IPS-18a (cell line): ENCODE data around the gene KCNH1.

ENCODE experiments used
- H3K27ac ChIP-seq: one replicate; pipeline ENCODE4 v1.5.1; 2013; ENCODE audit warnings: low read length
- H3K27me3 ChIP-seq: one replicate; pipeline ENCODE4 v1.6.1; 2013; ENCODE audit warnings: mild to moderate bottlenecking, low read length; ENCODE audit not compliant: control insufficient read depth, insufficient read depth
- H3K36me3 ChIP-seq: one replicate; pipeline ENCODE4 v1.6.1; 2013; ENCODE audit warnings: low read depth, low read length; ENCODE audit not compliant: control insufficient read depth
- H3K4me1 ChIP-seq: one replicate; pipeline ENCODE4 v1.6.1; 2013; ENCODE audit warnings: low read depth, low read length; ENCODE audit not compliant: control insufficient read depth
- H3K4me3 ChIP-seq: one replicate; pipeline ENCODE4 v1.5.1; 2013; ENCODE audit warnings: low read length
- H3K9ac ChIP-seq: one replicate; pipeline ENCODE4 v1.6.1; 2013; ENCODE audit warnings: mild to moderate bottlenecking, low read length, moderate library complexity
- H3K9me3 ChIP-seq: one replicate; pipeline ENCODE4 v1.6.1; 2013; ENCODE audit warnings: low read depth, low read length; ENCODE audit not compliant: control insufficient read depth

The KCNH1 gene

DNA sequence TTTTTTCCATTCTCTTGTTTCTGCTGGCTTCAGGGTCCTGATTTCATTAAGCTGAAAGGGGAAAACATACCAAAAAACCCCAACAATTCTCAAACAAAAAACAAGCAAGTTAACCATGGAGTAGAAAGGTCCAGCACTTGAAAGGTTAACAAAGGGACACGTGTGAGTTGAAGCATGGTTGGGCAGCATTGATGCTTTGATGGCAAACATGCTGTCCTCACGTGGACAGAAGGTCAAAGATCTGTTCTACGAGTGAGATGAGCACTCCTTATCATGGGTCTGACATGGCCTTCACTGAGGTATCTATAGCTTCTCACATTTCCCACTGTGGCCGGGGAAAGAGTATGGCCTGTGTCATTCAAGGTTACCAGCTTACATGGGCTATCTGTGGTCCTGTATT lies 410.3 kb downstream of the KCNH1 start:
- H3K9ac ChIP-seq = no peak overlapping the region
- H3K4me1 ChIP-seq = no peaks in the 10 kb centered on the region
- no peak overlapping the region for H3K27ac ChIP-seq
- H3K4me3 ChIP-seq = no peak overlapping the region
- no peaks in the 10 kb centered on the region for H3K27me3 ChIP-seq
- no peaks in the 10 kb centered on the region for H3K9me3 ChIP-seq
- H3K36me3 ChIP-seq = no peaks in the 10 kb centered on the region

DNA sequence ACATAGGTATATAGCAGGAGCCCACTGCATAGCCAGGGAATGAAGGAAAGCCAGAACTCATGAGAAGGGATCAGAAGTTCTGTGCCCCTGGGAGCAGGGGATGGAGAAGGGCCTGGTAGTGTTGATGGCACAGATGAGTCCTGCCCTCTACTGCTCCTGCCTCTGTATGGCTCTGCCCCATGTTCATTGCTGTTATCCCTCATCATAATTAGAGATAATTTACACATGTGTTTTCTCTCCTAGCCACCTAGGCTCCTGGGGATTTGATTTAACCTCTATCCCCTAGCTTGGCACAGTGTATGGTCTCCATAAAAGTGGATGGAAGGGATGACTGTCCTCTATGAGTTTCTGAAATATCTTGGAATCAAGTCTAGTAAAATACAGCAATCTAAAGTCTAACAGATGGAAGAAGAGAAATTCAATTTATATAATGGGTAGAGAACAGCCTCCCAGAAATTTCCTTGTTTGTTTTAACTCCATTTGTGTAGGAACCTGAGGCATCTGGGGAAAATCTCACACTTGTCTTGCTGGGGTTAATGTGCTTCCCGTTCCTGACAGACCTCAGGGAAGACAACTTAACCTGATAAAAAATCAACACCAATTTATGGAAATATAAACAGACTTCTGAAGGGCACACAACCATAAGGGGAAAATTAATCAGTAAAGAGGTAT lies 411.4 kb downstream of the KCNH1 start:
- H3K36me3 ChIP-seq = no peaks in the 10 kb centered on the region
- H3K9me3 ChIP-seq = no peaks in the 10 kb centered on the region
- no peak overlapping the region for H3K9ac ChIP-seq
- H3K4me1 ChIP-seq = no peaks in the 10 kb centered on the region
- no peak overlapping the region for H3K4me3 ChIP-seq
- H3K27me3 ChIP-seq = no peaks in the 10 kb centered on the region
- no peak overlapping the region for H3K27ac ChIP-seq

DNA sequence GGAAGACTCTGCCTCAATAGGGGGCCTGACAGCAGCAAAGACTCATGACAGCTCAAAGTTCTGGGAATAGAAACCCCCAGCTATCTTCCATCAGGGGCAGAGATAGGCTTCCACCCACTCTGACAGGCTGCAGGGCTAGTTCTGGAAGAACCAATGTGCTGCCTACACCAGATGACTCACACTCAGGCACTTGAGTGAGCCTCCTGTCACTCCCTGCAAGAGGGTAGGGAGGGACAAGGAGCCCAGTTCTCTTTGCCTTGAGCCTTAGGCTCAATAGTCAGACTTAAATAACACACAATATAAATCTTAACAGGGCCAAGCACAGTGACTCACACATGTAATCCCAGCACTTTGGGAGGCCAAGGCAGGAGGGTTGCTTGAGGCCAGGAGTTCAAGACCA lies 418.9 kb downstream of the KCNH1 start:
- H3K9me3 ChIP-seq = no peaks in the 10 kb centered on the region
- no peak overlapping the region for H3K9ac ChIP-seq
- H3K27ac ChIP-seq = no peak overlapping the region
- H3K4me3 ChIP-seq = no peak overlapping the region
- H3K36me3 ChIP-seq = no peaks in the 10 kb centered on the region
- H3K4me1 ChIP-seq = no peaks in the 10 kb centered on the region
- no peaks in the 10 kb centered on the region for H3K27me3 ChIP-seq

DNA sequence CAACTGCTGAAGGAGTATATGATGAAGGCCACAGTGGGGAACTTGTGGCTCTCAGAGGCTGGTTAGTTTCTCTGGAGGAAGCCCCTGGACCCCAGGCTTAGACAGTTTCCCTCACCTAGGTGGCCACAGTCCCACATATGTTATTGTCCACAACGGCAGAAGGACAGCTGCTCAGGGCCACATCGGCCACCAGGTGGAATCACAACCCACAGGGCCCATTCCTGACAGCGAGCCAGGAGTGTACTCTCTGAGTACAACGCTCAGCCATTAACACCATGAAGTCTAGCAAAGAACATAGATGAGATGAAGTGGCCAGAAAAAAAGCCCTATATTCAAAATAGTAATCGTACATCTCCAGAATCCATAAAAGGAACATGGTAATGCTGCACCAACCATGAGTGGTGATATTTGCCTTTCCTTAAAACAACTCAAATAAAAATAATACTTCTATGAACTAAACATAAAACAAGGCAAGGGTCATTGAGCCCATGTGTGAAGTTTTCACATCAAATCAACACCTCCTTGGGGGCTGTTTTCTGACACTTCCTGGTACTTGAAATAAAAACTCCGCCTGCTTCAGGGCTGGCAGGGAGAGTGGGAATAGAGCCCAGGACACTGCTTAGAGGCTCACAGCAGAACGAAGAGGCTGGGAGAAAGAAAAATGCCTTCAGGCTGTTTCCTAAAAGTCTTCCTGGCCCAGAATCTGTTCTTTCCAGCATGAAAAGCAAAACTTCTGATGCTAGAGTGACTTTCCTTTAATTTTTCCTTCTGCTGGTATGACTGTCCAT lies 421.9 kb downstream of the KCNH1 start:
- no peak overlapping the region for H3K4me3 ChIP-seq
- H3K27me3 ChIP-seq = no peaks in the 10 kb centered on the region
- no peak overlapping the region for H3K27ac ChIP-seq
- no peaks in the 10 kb centered on the region for H3K36me3 ChIP-seq
- no peaks in the 10 kb centered on the region for H3K4me1 ChIP-seq
- no peak overlapping the region for H3K9ac ChIP-seq
- no peaks in the 10 kb centered on the region for H3K9me3 ChIP-seq

DNA sequence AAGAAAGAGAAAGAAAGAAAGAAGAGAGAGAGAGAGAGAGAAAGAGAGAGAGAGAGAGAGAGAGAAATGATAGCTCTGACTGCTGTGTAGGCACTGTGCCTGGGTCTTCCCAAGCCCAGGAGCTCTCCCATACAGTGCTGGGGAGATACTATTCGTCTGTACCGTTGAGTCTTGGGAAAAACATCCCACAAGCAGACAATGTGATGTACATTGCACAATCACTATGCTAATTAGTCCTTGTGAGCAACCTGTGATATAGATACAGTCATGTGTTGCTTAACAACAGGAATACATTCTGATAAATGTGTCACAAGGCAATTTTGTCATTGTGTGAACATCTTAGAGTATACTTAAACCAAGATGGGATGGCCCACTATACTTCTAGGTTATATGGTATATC lies 424.2 kb downstream of the KCNH1 start:
- Histone ChIP-seq H3K27ac (no peak overlapping the region), H3K27me3 (no peaks in the 10 kb centered on the region), H3K36me3 (no peaks in the 10 kb centered on the region), H3K4me3 (no peak overlapping the region), H3K9ac (no peak overlapping the region), H3K9me3 (no peaks in the 10 kb centered on the region), H3K4me1 (no peaks in the 10 kb centered on the region)

- no peak overlapping the region for H3K9ac ChIP-seq
- peaks cover 5% of the 10 kb centered on the region for H3K4me1 ChIP-seq
- no peaks in the 10 kb centered on the region for H3K27me3 ChIP-seq
- H3K27ac ChIP-seq = no peak overlapping the region
- no peaks in the 10 kb centered on the region for H3K36me3 ChIP-seq
- no peak overlapping the region for H3K4me3 ChIP-seq
- no peaks in the 10 kb centered on the region for H3K9me3 ChIP-seq
These were observed 426.4 kb downstream of the KCNH1 start for GRCh38 chr1:210707300-210708240.

DNA sequence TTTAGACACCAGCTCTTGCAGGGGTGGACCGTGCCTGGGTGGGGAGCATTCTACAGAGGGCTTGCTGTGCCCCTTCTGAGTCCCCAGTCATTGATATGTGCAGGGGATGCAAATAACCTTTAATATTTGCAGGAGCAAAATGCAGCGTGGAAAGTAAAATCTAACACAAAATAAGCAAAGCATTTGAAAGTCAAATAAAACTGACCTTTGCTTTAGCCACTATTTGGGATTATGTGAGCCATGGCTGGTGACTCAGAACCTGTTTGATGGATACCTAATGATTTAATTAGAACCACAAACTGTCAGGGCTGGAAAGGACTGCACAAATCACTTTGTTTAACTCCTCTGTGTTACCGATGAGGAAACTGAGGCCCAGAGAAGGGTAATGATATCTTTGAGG lies 427.7 kb downstream of the KCNH1 start:
- no peaks in the 10 kb centered on the region for H3K9me3 ChIP-seq
- no peak overlapping the region for H3K4me3 ChIP-seq
- no peak overlapping the region for H3K27ac ChIP-seq
- no peaks in the 10 kb centered on the region for H3K27me3 ChIP-seq
- H3K4me1 ChIP-seq = peaks cover 8% of the 10 kb centered on the region
- no peaks in the 10 kb centered on the region for H3K36me3 ChIP-seq
- no peak overlapping the region for H3K9ac ChIP-seq

- Histone ChIP-seq H3K27ac (no peak overlapping the region), H3K4me3 (no peak overlapping the region), H3K36me3 (no peaks in the 10 kb centered on the region), H3K4me1 (peaks cover 8% of the 10 kb centered on the region), H3K9me3 (no peaks in the 10 kb centered on the region), H3K9ac (no peak overlapping the region), H3K27me3 (no peaks in the 10 kb centered on the region)
These were observed 428.9 kb downstream of the KCNH1 start for GRCh38 chr1:210705086-210705485.

- no peaks in the 10 kb centered on the region for H3K27me3 ChIP-seq
- no peak overlapping the region for H3K27ac ChIP-seq
- no peaks in the 10 kb centered on the region for H3K36me3 ChIP-seq
These were observed 430.4 kb downstream of the KCNH1 start for GRCh38 chr1:210703593-210703992.

DNA sequence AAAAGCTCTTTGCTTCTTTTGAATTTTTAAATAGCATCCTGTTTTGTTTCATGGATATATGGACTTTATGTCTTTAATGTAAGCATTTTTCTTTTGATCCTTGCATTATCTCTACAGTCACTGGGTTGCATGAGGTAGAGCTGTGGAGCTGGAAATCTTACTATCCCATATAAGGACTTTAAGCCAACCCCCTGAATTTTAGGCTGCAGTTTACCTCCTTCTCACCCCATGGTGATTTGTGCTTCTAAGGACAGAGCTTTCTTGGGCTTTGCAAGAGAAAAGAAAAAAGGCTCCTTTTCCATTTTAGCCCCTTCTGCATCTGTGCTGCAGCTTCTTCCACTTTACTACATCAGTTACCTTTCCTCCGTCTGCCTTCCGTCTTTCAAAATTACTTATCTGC lies 431.4 kb downstream of the KCNH1 start:
- H3K9ac ChIP-seq = no peak overlapping the region
- no peaks in the 10 kb centered on the region for H3K36me3 ChIP-seq
- no peak overlapping the region for H3K27ac ChIP-seq
- H3K27me3 ChIP-seq = no peaks in the 10 kb centered on the region
- no peak overlapping the region for H3K4me3 ChIP-seq
- H3K4me1 ChIP-seq = peaks cover 8% of the 10 kb centered on the region
- no peaks in the 10 kb centered on the region for H3K9me3 ChIP-seq

More at GRCh38 chr1:210703593-210703992, 430.4 kb downstream of the KCNH1 start:
- Histone ChIP-seq H3K9ac (no peak overlapping the region), H3K4me1 (peaks cover 8% of the 10 kb centered on the region), H3K9me3 (no peaks in the 10 kb centered on the region), H3K4me3 (no peak overlapping the region)

- Histone ChIP-seq H3K27me3 (no peaks in the 10 kb centered on the region), H3K4me3 (no peak overlapping the region), H3K9ac (no peak overlapping the region), H3K9me3 (no peaks in the 10 kb centered on the region), H3K4me1 (peaks cover 8% of the 10 kb centered on the region), H3K36me3 (no peaks in the 10 kb centered on the region), H3K27ac (no peak overlapping the region)
These were observed 433.4 kb downstream of the KCNH1 start for GRCh38 chr1:210700511-210700910.
